ENCODE data around the gene GNB1L. TPM values are rescaled to one million over a fixed set of nuclear protein-coding genes. Genes with fewer than 3 reads are reported as not detected.

The GNB1L gene
- total RNA-seq, 1 donor: 5.2 TPM

DNA sequence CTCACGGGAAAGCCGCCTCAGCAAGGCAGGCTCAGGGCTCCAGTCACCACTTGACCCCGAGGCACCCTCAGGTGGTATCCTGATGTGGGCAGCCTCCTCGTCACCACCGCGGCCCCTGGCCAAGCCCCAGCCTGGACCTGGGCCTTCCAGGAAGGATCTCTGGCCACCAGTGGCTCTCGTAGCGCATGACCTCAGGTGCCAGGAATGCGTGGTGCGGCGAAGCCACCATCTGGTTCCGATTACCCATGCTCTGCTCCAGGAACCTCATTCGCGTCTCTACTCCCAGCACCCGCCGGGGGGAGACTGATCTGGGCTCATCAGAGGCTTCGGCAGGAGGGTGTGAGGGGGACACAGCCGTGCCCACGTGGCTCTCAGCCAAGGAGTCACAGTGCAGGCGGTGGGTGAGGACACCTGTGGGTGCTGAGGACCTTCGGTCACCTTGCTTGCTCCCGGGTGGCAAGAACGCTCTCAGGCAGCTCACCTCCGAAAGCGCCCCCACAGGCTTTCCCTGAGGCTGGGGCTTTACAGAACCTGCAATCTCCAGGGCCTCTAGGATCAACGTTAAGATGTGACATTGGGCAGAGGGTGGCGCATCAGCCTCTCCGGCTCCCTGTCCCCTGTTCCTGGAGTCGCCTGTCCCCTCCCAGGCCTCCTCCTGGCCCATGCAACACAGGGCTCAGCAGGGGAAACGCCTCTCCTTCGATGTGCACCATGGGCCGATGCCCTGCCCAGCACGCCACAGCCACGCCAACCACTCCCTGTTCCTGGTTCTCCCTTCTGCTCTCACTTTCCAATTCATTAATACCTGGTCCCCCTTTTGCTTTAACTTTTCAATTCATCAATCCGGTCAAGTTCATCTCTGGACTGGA is 55.1 kb downstream of the GNB1L start:
- TF ChIP-seq CTCF (IDR thresholded peaks at IDR 0.05; ENCODE audit: insufficient read depth, low read depth, low read length): peak; percentile 21
- H3K4me3 ChIP-seq (ENCODE audit: low read depth, low read length): no peak overlapping the region

DNA sequence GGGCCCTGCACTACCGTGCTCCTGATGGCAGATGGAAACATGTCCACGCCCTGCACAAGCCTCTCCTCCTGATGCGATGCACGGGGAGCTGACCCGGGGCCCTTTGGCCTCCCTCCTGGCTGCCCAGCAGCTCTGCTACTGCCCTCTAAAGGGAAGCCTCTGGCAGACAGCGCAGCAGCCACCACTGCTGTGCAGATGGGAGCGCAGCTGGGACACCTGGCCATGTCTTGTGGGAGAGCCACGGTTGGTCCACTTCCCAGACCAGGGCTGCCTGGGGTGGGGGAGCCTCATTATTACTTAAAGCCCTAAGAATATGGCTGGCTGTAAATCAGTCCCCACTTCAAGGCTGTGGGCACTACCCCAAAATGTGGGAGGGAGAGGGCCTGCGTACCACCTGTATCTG is 55.8 kb downstream of the GNB1L start:
- TF ChIP-seq CTCF (IDR thresholded peaks at IDR 0.05; ENCODE audit: insufficient read depth, low read depth, low read length): no peak
- H3K4me3 ChIP-seq (ENCODE audit: low read depth, low read length): no peak overlapping the region
- DNase-seq (ENCODE audit: low read depth): no peak

More for the DNA sequence above, 55.1 kb downstream of the GNB1L start:
- peak; percentile 89 for DNase-seq (ENCODE audit: low read depth)

DNA sequence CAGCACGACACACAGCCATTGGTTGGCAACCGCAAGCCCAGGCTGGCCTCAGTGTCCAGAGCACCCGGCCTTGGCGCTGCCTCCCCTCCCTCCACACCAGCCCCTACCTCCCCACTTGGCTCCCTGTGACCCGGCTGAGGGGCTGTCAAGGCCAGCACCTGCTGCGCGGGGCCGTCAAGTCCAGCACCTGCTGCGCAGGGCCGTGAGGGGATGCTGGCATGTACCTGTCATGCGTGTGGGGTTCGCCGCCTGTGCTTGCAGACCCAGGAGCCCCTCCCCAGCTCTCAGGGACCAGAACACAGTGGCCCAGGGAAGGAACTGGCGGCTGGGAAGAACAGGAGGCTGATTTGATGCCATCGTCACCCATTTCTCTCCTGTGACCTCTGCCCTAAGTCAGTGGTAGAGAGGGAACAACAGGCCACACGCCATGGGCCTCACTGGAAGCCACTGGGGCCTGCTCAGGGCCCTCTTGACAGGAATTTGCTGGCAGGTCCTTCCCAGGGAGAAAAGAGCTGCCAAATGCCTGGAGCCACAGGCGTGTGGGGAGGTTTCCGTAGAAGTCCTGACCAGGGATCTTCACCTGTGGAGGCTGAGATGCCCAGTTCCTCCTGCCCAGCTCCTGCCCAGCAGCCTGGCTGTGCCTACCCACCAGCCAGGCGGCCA is 56.5 kb downstream of the GNB1L start:
- no peak for DNase-seq (ENCODE audit: low read depth)
- TF ChIP-seq CTCF (IDR thresholded peaks at IDR 0.05; ENCODE audit: insufficient read depth, low read depth, low read length): no peak

GRCh38 chr22:19797086-19798002 is 57.3 kb downstream of the GNB1L start:
- no peak for DNase-seq (ENCODE audit: low read depth)
- no peak overlapping the region for H3K4me3 ChIP-seq (ENCODE audit: low read depth, low read length)
- no peak for TF ChIP-seq CTCF (IDR thresholded peaks at IDR 0.05; ENCODE audit: insufficient read depth, low read depth, low read length)

More for the DNA sequence above, 56.5 kb downstream of the GNB1L start:
- H3K4me3 ChIP-seq (ENCODE audit: low read depth, low read length): no peak overlapping the region

- no peak overlapping the region for H3K4me3 ChIP-seq (ENCODE audit: low read depth, low read length)
- no peak for TF ChIP-seq CTCF (IDR thresholded peaks at IDR 0.05; ENCODE audit: insufficient read depth, low read depth, low read length)
- DNase-seq (ENCODE audit: low read depth): no peak
Measured at GRCh38 chr22:19796160-19796559, 58.5 kb downstream of the GNB1L start.

DNA sequence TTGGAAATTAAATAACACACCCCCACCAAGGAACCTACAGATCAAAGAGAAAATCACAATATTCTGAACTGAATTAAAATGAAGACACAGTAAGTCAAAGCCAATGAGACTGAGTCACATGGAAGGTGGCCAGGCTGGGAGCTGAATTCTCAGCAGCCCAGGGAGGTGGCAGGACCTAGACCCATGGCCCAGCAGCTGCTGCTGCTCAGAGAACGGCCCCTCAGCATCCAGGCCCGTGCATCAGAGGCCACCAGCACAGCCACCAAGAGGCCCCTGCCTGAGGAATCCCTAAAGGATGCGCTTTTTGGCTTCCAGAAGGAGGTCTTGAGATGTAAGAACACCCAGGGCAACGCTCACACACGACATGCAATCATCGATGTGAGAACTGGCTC is 59.1 kb downstream of the GNB1L start:
- no peak overlapping the region for H3K4me3 ChIP-seq (ENCODE audit: low read depth, low read length)
- no peak for DNase-seq (ENCODE audit: low read depth)
- TF ChIP-seq CTCF (IDR thresholded peaks at IDR 0.05; ENCODE audit: insufficient read depth, low read depth, low read length): no peak

Measured in fibroblast of villous mesenchyme (primary cell).